Stimulated activated CD8-positive, alpha-beta memory T cell treated with anti-CD3 and anti-CD28 coated beads, Interleukin-15, amount 100 ng/mL, for 24 hours (primary cell): ENCODE measurements around the gene CCM2.
"Not testable (repeated sequence)": the region's sequence is repeated elsewhere in the genome, so short reads cannot be mapped to it uniquely, and the experiment has no call there.

ENCODE experiments used
- DNase-seq: peaks from one replicate; pipeline ENCODE4 v3.0.0-alpha.2; 2020; ENCODE audit warnings: low read depth

Gene CCM2

GRCh38 chr7:45001826-45002225 lies 1.8 kb downstream of the CCM2 start:
- no peak for DNase-seq

DNA sequence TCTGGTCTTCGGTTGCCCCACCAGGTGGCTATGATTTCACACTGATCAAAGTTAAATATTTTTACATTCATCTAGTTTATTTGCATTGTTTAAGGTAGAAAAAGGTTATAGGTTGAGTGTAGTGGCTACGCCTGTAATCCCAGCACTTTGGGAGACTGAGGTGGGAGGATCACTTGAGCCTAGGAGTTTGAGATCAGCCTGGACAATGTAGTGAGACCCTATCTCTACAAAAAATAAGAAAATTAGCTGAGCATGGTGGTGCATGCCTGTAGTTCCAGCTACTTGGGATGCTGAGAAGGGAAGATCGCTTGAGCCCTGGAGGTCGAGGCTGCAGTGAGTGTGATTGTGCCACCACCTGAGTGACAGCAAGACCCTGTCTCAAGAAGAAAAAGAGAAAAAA lies 3.8 kb downstream of the CCM2 start:
- DNase-seq = no peak

GRCh38 chr7:45007106-45007505 lies 7.1 kb downstream of the CCM2 start:
- DNase-seq = no peak

GRCh38 chr7:45007571-45008328 lies 7.7 kb downstream of the CCM2 start:
- DNase-seq = no peak

DNA sequence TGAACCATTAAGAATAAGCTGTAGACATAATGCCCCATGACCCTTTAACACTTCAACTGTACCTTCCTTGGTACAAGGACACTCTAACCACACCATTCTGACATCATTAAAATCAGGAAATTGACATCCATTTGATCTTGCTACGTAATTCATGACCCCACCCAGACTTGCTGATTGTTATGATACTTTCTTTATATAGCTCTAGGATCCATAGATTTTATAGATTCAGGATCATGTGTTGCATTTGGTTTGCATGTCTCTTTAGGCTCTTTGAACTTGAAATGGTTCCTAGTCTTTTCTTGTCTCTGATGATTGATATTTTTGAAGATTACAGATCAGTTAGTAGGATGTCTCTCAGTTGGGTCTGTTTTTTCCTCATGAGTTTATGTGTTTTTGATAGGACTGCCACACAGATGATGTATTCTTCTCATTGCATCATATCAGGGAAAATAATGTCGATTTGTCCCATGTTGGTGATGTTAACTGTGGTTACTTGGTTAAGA lies 13.5 kb downstream of the CCM2 start:
- no peak for DNase-seq

- no peak for DNase-seq
These were observed 15.3 kb downstream of the CCM2 start for GRCh38 chr7:45015313-45015712.

DNA sequence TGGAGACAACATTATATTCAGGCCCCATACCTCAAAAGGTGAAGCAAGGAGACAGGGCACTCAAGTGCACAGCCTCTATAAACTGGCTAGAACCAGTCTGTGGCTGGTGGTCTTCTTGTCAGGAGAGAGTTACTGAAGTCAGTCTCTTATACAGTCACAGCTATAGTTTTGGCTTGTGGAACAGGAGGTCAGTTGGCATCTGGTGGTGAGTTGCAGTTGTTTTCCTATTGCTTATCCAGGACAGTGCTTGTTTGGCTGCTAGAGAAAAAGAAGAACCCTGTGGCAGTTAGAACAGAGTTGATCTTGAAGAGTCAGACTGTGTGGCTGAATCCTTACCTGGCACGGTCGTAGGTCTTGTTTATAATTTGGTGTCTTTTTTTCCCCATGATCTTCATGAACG lies 17.3 kb downstream of the CCM2 start:
- no peak for DNase-seq

DNA sequence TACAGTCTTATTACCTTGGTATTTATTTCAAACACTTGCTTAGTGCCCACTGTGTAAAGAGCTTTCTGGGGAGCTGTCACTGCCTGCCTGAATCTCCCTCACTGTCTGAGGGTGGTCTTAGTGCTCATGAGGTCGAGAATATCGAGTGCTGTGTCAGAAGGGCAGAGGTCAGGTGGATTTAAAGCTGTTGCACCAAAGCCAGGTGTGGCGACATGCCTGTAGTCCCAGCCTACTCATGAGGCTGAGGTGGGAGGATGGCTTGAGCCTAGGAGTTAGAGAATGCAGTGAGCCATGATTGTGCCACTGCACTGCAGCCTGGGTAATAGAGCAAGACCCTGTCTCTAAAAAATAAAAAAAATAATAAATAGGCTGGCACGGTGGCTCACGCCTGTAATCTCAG lies 20.9 kb downstream of the CCM2 start:
- DNase-seq = no peak

GRCh38 chr7:45021604-45022296 lies 21.7 kb downstream of the CCM2 start:
- DNase-seq = no peak

- DNase-seq = no peak
These were observed 24.2 kb downstream of the CCM2 start for GRCh38 chr7:45024126-45024744.

DNA sequence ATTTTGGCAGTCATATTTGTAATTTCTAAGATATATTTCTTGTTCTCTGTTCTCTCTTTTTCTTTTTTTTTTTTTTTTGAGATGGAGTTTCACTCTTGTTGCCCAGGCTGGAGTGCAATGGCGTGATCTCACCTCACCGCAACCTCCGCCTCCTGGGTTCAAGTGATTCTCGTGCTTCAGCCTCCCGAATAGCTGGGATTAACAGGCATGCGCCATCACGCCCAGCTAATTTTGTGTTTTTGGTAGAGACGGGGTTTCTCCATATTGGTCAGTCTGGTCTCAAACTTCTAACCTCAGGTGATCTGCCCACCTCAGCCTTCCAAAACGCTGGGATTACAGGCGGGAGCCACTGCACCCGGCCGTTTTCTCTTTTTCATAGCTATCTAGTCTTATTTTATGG lies 25.5 kb downstream of the CCM2 start:
- not testable (repeated sequence) for DNase-seq

DNA sequence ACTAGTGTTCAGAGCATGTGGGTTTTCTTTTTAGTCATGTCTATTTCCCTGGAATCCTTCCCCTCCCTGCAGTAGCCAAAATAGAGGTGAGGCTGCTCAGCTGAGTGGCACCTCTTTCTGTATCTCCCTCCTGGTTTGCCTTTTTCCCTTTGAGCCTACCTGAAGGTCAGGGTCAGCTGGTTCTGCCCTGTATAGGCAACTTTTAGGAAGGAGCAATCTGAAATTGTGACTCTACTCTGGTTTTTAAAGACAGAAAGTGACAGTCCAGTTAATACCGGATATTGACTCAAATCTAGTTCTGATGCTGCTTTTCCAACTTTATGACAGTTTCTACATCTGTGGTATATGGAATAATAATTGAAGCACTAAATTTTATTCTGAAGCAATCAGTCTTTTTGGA lies 26.0 kb downstream of the CCM2 start:
- DNase-seq = no peak

GRCh38 chr7:45026984-45027773 lies 27.2 kb downstream of the CCM2 start:
- no peak for DNase-seq

DNA sequence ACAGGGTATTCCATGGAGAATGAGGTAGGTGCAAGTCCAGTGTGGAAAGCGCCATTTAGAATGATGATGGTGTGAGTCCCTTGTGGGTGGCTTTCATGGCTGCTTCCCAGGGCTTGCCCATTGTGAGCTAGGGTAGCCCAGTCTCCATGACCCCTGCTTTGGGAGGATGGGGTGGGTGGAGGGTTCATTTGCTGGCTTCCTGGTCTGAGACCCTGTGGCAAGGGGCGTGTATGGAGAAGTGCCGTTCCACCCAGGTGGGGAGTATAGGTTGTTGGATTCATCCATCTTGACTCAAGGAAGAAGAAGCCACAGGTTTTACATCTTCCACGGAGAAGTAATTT lies 27.7 kb downstream of the CCM2 start:
- DNase-seq = no peak

GRCh38 chr7:45028138-45028919 lies 28.3 kb downstream of the CCM2 start:
- no peak for DNase-seq

GRCh38 chr7:45028920-45029344 lies 28.9 kb downstream of the CCM2 start:
- no peak for DNase-seq

DNA sequence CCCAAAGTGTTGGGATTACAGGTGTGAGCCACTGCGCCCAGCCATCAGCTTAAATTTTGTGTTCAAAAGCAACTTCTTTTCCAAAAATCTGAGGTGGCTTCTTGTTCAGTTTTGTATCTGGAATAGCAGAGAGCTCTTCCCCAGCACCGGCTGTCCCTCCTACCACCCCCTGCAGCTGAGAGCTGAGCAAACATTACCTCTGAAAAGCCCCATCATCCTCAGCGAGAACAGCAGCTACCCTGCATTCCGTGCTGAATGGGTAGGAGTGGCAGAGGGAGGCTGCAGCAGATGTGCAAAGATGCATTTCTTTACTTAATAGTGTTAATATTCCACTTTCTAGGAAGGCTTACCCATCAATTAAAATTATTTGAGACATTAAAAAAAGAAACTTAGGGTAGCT lies 31.8 kb downstream of the CCM2 start:
- DNase-seq = no peak

DNA sequence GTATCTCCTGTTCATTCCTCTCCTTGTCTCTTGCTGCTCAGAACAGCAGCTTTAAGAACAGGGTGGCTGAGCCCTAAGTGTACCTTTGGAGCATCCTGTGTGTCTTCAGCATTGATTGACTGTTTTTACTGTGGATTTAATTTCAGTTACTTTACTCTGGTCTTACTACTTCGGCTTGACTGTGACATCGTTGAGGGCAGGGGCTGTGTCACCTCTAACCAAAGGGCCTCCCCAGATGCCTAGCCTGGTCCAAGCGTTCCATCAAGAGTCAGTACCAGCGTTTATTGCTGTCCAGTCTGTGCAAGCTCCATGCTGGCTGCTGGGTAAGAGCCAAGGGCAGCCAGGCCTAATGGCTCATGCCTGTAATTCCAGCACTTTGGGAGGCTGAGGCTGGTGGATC lies 32.4 kb downstream of the CCM2 start:
- DNase-seq = no peak

DNA sequence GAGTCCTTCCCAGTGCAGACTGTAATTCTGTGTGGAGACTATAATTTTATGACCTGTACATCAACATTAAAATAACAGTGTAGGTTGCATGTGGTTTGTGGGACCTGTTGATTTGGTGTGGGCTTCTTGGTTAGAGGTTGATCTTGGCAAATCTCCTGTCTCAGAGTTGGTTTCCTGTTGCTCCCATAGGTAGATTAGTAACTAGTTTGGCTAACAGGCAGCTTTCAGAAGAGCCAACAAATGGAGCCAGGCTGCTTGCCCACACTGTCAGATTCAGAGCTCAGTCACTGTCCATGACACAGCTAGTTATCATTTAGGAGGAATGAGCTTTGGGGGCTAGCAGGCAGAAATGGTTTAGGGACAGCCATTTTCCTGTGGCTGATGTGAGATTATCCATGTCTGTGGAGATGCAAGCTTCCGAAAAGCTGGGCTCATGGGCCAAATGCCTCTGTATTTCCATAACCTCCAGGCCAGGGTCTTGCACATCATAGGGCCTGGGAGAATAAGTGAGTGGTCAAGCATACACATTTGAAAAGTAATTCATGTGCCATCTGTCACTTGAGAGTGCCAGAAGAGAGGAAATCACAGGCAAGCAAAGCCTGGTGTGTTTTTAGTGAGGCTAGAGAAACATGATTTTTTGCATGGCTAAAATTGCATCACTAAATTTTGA lies 33.4 kb downstream of the CCM2 start:
- DNase-seq = no peak

DNA sequence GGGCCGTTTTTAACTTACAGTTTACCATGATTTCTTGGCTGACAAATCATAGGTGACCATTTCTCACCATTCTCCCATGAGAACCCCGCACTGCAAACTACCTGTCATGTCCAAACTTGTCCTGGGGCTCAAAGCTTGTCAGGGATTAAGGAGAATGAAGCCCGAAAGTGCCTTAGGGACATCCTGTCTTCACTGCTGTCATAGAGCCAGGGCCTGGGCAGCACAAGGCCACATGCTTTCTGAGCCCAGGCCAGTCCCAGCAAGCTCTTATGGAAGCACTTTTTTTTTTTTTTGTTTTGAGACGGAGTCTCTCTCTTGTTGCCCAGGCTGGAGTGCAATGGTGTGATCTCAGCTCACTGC lies 33.9 kb downstream of the CCM2 start:
- no peak for DNase-seq

GRCh38 chr7:45034710-45035109 lies 34.7 kb downstream of the CCM2 start:
- not testable (repeated sequence) for DNase-seq
